Activated T-helper 2 cell treated with anti-CD3 and anti-CD28 coated beads, Interferon-gamma antibody, Interleukin-2, Interleukin-4, amounts not matched to agents 10 μg/mL and 5 μg/mL and 100 μg/mL, durations not matched to agents 14 hours and 24 hours and 36 hours (primary cell): ENCODE data around the gene LTBR. TPM values are rescaled to one million over a fixed set of nuclear protein-coding genes. Genes with fewer than 3 reads are reported as not detected.
"Not testable (repeated sequence)": the region's sequence is repeated elsewhere in the genome, so short reads cannot be mapped to it uniquely, and the experiment has no call there.

Experiments used
- DNase-seq: peaks from one replicate; pipeline ENCODE4 v3.0.0; 2021; ENCODE audit warnings: low spot score
- H3K27ac Mint-ChIP-seq: one replicate; pipeline ENCODE4 v1.8.0; 2021; ENCODE audit warnings: mixed read lengths
- H3K27me3 Mint-ChIP-seq: one replicate; pipeline ENCODE4 v1.8.0; 2021; ENCODE audit warnings: low read depth, mixed read lengths
- H3K36me3 Mint-ChIP-seq: one replicate; pipeline ENCODE4 v1.8.0; 2021; ENCODE audit warnings: low read depth, mixed read lengths
- H3K4me1 Mint-ChIP-seq: one replicate; pipeline ENCODE4 v1.8.0; 2021; ENCODE audit warnings: low read depth, mixed read lengths
- H3K4me3 Mint-ChIP-seq: one replicate; pipeline ENCODE4 v1.8.0; 2021; ENCODE audit warnings: low read depth, mild to moderate bottlenecking, moderate library complexity, mixed read lengths
- H3K9me3 Mint-ChIP-seq: one replicate; pipeline ENCODE4 v1.8.0; 2021; ENCODE audit warnings: mixed read lengths
- intact Hi-C: fragments of 100-400 bp; cut with micrococcal nuclease; formaldehyde crosslinking; loops from one replicate; pipeline ENCODE4 v1.15.1; 2023
- total RNA-seq: library from RNA; stranded (reverse); gene quantifications from 2 replicates; pipeline ENCODE4 v1.2.3, GENCODE V29; 2022

Gene LTBR
- 0.32 and 0.50 TPM in 2 replicates for total RNA-seq

DNA sequence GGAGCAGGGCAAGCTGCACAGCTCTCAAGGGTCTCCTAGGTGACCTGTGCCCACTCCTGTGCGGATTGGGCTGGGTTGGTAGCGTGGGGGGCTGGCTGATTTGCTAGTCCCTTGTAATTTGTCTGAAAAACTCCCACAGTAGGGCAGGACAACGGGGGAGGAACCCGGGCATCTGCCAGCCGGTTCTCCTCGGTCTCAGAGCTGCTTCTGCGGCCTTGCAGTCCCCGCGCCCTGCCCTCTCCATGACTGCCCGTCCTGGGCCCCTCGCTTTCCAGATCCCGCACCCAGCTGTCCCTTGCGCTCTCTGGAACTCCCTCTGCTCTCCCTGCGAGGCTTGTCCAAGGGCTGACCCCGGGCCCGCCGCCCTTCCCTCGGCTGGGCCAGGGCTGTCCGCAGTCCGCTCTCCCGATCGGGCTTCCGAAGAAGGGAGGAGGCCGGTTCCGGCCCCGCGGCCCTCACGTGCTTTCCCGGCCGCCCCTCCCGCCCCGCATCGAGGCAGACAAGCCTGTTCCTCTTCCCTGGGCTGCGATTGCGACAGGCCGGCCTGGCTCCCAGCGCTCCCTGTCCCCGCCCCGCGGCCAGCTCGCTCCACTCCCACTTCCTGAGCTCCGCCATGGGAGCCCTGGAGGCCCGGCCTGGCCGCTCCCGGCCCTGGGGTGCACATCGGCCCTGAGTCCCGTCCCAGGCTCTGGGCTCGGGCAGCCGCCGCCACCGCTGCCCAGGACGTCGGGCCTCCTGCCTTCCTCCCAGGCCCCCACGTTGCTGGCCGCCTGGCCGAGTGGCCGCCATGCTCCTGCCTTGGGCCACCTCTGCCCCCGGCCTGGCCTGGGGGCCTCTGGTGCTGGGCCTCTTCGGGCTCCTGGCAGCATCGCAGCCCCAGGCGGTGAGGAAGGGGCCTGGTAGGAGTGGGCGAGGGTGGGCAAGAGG is at the start of gene LTBR:
Gene LTBR (plus strand): TSS at position 591 of the 927 bp plus-strand sequence. CDS start 197 bp downstream, at position 788.
- no peaks in the 10 kb centered on the region for H3K36me3 Mint-ChIP-seq
- H3K4me1 Mint-ChIP-seq: no peaks in the 10 kb centered on the region
- peaks cover 39% of the 10 kb centered on the region for H3K27me3 Mint-ChIP-seq
- no peak within 1 kb of the TSS for H3K4me3 Mint-ChIP-seq
- no peak for DNase-seq
- H3K9me3 Mint-ChIP-seq: no peaks in the 10 kb centered on the region
- no peak within 1 kb of the TSS for H3K27ac Mint-ChIP-seq
- intact Hi-C loops: no loop called here

DNA sequence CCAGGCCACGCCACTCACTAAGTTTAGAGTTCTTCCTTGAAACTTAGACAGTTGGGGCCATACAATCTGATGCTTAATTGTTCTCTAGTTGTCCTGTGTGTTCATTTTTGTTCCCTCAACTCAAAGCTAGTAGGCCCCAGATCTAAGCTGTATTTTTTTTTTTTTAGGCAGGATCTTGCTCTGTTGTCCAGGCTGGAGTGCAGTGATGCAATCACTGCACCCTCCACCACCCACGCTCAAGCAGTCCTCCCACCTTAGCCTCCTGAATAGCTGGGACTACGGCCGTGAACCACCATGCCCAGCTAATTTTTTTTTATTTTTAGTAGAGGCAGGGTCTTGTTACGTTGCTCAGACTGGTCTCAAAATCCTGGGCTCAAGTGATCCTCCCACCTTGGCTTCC is 49.6 kb upstream of the LTBR start:
- Mint-ChIP-seq H3K4me3 (no peak overlapping the region), H3K36me3 (peaks cover 55% of the 10 kb centered on the region), H3K9me3 (no peaks in the 10 kb centered on the region), H3K27ac (peak overlapping the region; percentile 43), H3K4me1 (peaks cover 32% of the 10 kb centered on the region), H3K27me3 (no peaks in the 10 kb centered on the region)
- intact Hi-C loops: no loop called here
- DNase-seq: no peak

GRCh38 chr12:6334940-6335450 is 49.0 kb upstream of the LTBR start:
- peaks cover 32% of the 10 kb centered on the region for H3K4me1 Mint-ChIP-seq
- H3K27me3 Mint-ChIP-seq: no peaks in the 10 kb centered on the region
- no peak overlapping the region for H3K4me3 Mint-ChIP-seq
- no peaks in the 10 kb centered on the region for H3K9me3 Mint-ChIP-seq
- DNase-seq: no peak
- H3K36me3 Mint-ChIP-seq: peaks cover 51% of the 10 kb centered on the region
- no peak overlapping the region for H3K27ac Mint-ChIP-seq
- intact Hi-C loops: loop anchor here (5.0 kb wide), 2 partner anchors 92 to 197 kb away; partner anchors contain the start of gene GAPDH

- DNase-seq: peak; percentile 76
- no peaks in the 10 kb centered on the region for H3K9me3 Mint-ChIP-seq
- H3K36me3 Mint-ChIP-seq: peaks cover 45% of the 10 kb centered on the region
- intact Hi-C loops: loop anchor here (2.0 to 5.0 kb wide), 3 partner anchors 13 to 197 kb away; partner anchors contain the start of gene GAPDH
- no peak overlapping the region for H3K4me3 Mint-ChIP-seq
- peaks cover 32% of the 10 kb centered on the region for H3K4me1 Mint-ChIP-seq
- no peak overlapping the region for H3K27ac Mint-ChIP-seq
- H3K27me3 Mint-ChIP-seq: no peaks in the 10 kb centered on the region
Observed at GRCh38 chr12:6335451-6336078, 48.4 kb upstream of the LTBR start.

- Mint-ChIP-seq H3K27ac (no peak overlapping the region), H3K9me3 (no peaks in the 10 kb centered on the region), H3K4me1 (peaks cover 32% of the 10 kb centered on the region), H3K4me3 (no peak overlapping the region), H3K36me3 (peaks cover 40% of the 10 kb centered on the region), H3K27me3 (no peaks in the 10 kb centered on the region)
- intact Hi-C loops: loop anchor here (2.0 to 5.0 kb wide), 3 partner anchors 13 to 196 kb away; partner anchors contain the start of gene GAPDH
- DNase-seq: peak; percentile 42
Observed at GRCh38 chr12:6336079-6336888, 47.7 kb upstream of the LTBR start.

DNA sequence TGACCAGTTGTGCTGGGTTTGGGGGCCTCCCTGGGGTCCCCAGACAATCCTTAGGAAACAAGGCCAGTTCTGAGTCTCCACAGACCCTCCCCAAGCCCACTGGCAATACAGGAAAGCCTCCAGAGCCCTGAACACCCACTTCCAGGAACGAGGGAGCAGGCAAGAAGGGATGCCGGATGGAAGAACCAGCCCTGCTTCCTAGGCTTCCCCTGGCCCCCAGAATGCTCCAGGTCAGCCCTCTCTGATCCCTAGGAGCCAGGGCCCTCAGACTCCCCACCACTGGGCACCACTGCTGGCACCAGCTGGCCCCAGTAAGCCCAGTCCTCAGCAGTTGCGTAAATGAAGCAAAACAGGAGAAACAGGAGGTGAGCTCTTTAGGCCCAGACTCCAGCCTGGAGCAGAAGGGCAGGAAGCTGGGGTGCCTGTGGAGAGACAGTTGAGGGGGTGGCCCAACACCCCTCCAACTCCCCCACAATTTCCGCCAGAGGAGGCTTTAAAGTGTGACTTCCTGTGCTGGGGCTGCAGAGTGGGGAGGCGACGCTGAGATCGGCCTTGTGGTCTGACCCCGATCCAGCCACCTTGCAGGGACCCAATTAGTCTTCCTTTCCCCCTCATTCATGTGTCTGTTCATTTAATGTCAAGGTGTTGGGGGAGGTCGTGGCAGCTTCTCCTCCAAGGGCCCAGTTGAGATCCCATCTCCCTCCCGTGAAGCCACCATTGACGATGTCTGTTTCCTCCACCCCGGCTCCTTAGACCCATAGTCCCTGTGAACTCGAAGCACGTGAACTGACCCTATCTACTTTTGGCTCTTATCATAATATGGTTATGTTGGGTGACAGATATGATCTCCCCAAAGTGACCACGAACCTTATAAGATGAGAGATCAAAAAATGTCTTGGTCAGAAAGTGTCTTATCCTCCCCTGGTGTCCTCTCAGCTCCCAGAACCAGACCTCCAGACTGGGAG is 46.8 kb upstream of the LTBR start:
- H3K4me1 Mint-ChIP-seq: peaks cover 37% of the 10 kb centered on the region

GRCh38 chr12:6337958-6338433 is 46.0 kb upstream of the LTBR start:
- Mint-ChIP-seq H3K36me3 (peaks cover 27% of the 10 kb centered on the region), H3K9me3 (no peaks in the 10 kb centered on the region), H3K27me3 (no peaks in the 10 kb centered on the region), H3K4me1 (peaks cover 41% of the 10 kb centered on the region), H3K4me3 (no peak overlapping the region), H3K27ac (no peak overlapping the region)
- intact Hi-C loops: loop anchor here (2.0 to 5.0 kb wide), 3 partner anchors 15 to 194 kb away; partner anchors contain the start of gene GAPDH
- DNase-seq: no peak

More for the DNA sequence above, 46.8 kb upstream of the LTBR start:
- H3K27me3 Mint-ChIP-seq: no peaks in the 10 kb centered on the region
- no peak overlapping the region for H3K4me3 Mint-ChIP-seq
- peak; percentile 48 for DNase-seq
- H3K36me3 Mint-ChIP-seq: peaks cover 36% of the 10 kb centered on the region
- no peak overlapping the region for H3K27ac Mint-ChIP-seq
- intact Hi-C loops: loop anchor here (2.0 to 5.0 kb wide), 3 partner anchors 14 to 195 kb away; partner anchors contain the start of gene GAPDH
- H3K9me3 Mint-ChIP-seq: no peaks in the 10 kb centered on the region

- Mint-ChIP-seq H3K4me1 (peaks cover 42% of the 10 kb centered on the region), H3K36me3 (peaks cover 22% of the 10 kb centered on the region)
- H3K4me3 Mint-ChIP-seq, H3K27ac Mint-ChIP-seq, H3K9me3 Mint-ChIP-seq, H3K27me3 Mint-ChIP-seq, DNase-seq: not testable (repeated sequence)
- intact Hi-C loops: loop anchor here (5.0 kb wide), 2 partner anchors 89 to 194 kb away; partner anchors contain the start of gene GAPDH
Observed at GRCh38 chr12:6338536-6338935, 45.4 kb upstream of the LTBR start.

- no peak overlapping the region for H3K27ac Mint-ChIP-seq
- peaks cover 18% of the 10 kb centered on the region for H3K36me3 Mint-ChIP-seq
- no peaks in the 10 kb centered on the region for H3K27me3 Mint-ChIP-seq
- no peak overlapping the region for H3K4me3 Mint-ChIP-seq
- H3K4me1 Mint-ChIP-seq: peaks cover 40% of the 10 kb centered on the region
- DNase-seq: no peak
- H3K9me3 Mint-ChIP-seq: no peaks in the 10 kb centered on the region
- intact Hi-C loops: loop anchor here (5.0 kb wide), 2 partner anchors 88 to 193 kb away; partner anchors contain the start of gene GAPDH
Observed at GRCh38 chr12:6338955-6339354, 45.0 kb upstream of the LTBR start.

GRCh38 chr12:6340032-6340638 is 43.8 kb upstream of the LTBR start:
- H3K36me3 Mint-ChIP-seq: peaks cover 8% of the 10 kb centered on the region
- intact Hi-C loops: loop anchor here (2.0 kb wide), 2 partner anchors 21 to 123 kb away; no protein-coding TSS in a partner anchor

More at GRCh38 chr12:6340032-6340638, 43.8 kb upstream of the LTBR start:
- H3K4me1 Mint-ChIP-seq: peaks cover 33% of the 10 kb centered on the region
- no peak overlapping the region for H3K27ac Mint-ChIP-seq
- no peaks in the 10 kb centered on the region for H3K9me3 Mint-ChIP-seq
- H3K27me3 Mint-ChIP-seq: no peaks in the 10 kb centered on the region
- H3K4me3 Mint-ChIP-seq: no peak overlapping the region
- DNase-seq: no peak
